Stimulated activated CD8-positive, alpha-beta memory T cell treated with anti-CD3 and anti-CD28 coated beads, Interleukin-12 subunit alpha, Interleukin-12 subunit beta, amount 100 ng/mL, for 24 hours (primary cell): ENCODE measurements around the gene SPAG6.
"Not testable (repeated sequence)": the region's sequence is repeated elsewhere in the genome, so short reads cannot be mapped to it uniquely, and the experiment has no call there.

Source experiments
- DNase-seq: peaks from one replicate; pipeline ENCODE4 v3.0.0-alpha.2; 2020; ENCODE audit errors: extremely low read depth

Gene SPAG6

DNA sequence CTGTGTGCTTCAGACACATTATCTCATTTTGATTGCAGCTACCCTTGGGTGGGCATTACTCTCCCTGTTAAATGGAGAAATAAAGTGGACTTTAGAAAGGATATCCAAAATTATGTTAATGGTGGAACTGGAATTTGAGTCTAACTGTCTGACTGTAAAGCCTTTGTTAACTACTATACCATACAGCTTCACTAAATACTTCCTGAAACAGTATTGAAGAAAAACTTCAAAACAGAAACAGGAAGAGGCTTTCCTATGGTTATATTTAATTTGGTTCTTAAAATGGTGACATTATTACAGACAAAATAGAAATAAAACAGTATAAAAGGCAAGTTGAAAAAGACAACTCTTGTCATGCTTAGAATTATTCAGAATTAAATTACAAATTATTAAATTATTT, 25.0 kb downstream of the SPAG6 start:
- DNase-seq: no peak

DNA sequence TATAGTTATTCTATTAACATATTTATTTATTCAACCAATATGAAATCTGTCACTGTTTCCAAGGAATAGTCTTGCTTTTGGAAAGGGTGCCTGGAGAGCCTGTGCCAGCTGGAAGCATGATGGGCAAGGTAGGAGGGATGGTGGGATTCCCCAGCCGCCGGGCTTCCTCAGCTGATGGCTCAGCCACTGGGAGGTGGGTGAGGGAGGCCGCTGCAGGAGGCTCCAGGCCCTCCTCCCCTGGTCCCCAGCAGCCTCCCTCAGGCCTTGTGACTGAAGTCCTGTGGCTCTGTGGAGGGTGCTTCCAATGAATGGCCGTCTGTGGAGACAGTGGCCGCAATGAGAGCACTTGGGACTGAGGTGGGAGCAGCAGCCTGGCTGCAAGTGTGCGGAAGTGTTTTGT, 27.0 kb downstream of the SPAG6 start:
- no peak for DNase-seq

DNA sequence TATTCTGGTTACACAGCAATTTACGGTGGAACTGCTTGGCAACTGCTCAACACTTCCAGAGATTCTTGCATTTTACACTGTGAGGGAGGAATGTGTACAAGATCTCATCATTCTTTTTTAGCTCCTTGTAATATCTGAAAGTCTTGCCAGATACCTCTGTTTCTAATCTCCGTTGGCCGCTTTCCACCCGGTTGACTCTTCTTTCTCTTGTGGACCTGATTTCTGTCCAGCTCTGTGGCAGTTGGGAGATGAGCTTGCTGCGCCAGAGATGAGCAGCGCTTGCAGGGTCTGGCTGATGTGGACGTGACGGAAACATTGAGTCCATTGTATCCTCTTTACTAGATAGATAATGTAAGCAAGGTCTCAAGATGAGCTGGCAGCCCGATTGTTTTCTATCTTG, 27.6 kb downstream of the SPAG6 start:
- DNase-seq: no peak

DNA sequence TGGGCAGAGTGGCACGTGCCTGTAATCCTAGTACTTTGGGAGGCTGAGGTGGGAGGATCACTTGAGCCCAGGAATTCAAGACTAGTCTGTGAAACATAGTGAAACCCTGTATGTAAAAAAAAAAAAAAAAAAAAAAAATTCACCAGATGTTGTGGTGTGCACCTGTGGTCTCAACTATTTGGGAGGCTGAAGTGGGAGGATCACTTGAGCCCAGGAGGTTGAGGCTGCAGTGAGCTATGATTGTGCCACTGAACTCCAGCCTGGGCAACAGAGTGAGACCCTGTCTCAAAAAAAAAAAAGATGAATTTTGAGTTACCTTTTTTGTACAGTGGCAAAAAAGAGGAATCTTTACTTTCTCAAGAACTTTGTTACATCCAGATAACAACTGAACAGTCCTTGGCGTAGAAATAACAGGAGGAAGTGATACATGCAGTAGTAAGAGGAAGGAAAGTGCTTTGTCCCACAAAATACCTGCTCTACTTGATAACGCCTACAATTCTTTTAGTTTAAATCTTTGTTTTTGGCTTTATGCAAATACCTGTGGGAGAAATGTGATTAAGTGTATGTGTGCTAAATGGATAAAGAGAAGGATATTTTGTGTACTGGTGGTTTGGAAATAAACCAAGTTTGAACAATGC, 29.3 kb downstream of the SPAG6 start:
- no peak for DNase-seq

DNA sequence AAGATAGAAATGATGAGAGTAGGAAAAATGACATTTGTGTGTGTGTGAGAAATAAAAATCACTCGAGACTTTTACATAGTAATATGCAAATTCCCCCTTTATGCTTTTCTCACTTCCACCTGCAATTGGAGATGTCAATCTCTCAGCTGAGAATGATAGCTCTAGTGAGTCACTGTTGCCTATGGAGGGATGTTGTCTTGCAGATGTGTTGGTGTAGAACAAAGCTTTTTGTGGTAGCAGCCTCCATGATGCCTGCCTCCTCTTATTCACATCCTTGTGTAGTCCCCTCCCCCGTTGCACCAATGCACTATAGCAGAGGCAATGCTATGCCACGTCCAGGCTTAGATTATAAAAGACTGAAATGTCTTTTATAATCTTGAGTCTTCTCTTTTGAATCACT, 33.8 kb downstream of the SPAG6 start:
- peak; percentile 21 for DNase-seq

DNA sequence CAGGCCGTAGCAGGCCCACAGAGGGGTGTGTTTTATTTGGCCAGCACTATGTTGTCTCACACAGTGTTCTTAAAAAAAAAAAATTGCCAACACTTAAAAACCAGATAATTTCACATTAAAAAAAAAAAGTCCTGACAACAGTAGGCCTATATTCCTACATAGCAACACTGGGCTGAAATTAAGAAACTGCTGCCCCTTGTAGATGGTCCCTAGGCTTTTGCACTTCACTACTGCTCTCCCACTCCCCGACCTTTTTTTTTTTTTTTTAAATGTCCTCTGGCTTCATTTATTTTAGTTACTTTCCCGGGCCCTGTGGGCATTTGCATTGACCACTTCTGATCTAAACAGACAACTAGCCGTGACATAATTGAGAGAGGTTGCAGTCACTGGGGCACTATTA, 36.0 kb downstream of the SPAG6 start:
- DNase-seq: no peak

DNA sequence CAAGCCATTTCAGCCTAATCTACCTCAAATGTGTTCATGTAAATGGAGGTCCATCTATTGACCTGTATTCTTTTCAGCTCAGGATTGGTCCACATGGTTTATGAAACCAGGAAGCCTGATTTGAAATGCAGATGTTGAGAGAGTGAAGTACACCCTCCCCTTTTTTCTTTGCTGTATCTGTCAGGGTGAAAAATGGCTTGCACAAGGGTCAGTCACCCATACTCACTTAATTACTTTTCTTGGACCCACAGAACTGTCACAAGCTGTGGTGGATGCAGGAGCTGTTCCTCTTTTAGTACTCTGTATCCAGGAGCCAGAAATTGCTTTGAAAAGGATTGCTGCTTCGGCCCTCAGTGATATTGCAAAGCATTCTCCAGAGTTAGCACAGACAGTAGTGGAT, 41.2 kb downstream of the SPAG6 start:
- no peak for DNase-seq

DNA sequence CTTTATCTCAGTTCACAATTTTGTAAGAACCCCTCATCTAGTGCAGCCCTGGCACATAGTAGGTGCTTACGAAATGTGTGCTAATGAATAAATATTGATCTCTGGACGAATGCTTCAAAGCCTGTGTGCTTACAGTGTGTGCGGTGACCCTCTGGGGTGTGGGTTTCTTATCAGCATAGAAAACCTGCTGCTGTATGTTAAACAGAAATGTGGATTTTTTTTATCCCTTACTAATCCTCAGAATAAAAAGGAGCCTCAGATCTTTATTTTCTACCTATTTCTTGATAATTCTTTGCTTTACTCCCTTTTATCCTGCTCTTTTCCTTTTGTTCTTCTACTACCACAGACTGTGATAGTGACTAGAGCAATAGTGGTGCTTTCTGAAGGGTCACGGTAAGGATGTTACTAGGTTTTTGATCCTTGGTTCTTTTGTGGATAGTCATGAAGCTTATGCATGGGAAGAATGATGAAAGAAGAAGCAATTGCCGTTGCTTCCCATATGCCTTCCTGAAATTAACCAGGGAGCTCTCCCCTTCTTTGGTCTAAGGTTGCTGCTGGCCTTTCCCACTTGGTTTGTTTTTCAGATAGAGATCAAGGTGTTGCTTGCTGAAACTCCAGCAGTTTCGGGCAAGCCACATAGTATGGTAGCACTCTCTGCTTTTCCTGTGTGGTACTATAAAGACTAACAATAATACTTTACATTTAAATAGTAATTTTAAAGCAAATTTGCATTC, 44.7 kb downstream of the SPAG6 start:
- no peak for DNase-seq

DNA sequence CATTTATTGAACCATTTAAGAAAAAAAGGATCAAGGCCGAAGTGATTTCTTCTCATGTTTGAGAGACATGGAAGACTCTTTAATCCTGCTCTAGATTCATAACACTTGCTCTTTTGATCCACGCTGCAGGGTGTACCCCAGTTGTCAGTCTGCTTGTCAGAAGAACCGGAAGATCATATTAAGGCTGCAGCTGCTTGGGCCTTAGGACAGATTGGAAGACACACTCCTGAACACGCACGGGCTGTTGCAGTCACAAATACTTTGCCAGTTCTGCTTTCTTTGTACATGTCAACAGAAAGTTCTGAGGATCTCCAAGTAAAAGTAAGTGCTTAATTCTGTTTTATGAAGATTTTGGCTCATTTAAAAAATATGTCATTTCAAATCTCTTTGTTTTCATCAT, 46.3 kb downstream of the SPAG6 start:
- no peak for DNase-seq

DNA sequence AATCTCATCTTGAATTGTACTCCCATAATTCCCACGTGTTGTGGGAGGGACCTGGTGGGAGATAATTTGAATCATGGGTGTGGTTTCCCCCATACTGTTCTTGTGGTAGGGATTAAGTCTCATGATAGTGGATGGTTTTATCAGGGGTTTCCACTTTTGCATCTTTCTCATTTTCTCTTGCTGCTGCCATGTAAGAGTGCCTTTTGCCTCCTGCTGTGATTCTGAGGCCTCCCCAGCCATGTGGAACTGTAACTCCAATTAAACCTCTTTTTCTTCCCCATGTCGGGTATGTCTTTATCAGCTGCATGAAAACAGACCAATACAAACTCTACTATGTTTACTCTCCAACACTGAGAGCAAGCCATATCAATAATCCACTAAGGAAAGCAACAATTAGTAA, 50.9 kb downstream of the SPAG6 start:
- not testable (repeated sequence) for DNase-seq

DNA sequence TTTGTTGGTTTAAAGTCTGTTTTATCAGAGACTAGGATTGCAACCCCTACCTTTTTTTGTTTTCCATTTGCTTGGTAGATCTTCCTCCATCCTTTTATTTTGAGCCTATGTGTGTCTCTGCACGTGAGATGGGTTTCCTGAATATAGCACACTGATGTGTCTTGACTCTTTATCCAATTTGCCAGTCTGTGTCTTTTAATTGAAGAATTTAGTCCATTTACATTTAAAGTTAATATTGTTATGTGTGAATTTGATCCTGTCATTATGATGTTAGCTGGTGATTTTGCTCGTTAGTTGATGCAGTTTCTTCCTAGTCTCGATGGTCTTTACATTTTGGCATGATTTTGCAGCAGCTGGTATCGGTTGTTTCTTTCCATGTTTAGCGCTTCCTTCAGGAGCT, 61.6 kb downstream of the SPAG6 start:
- not testable (repeated sequence) for DNase-seq

DNA sequence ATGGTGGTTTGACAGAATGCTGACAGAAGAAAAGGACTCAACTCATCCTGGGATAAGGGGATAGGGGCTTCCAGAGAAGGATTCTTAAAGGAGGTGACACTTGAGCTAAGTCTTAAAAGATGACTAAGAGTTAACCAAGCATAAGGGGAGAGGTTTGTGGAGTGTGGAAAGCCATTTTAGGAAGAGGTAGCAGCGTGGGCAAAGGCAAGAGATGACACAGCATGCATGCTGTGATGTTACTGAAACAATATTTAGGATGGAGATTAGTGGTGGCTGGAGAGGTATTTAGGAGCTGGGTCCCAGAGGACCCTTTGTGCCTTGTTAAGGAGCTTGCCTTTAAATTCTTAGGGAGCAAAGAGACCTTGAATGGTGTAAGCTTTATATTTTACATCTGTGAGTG, 65.1 kb downstream of the SPAG6 start:
- DNase-seq: no peak

DNA sequence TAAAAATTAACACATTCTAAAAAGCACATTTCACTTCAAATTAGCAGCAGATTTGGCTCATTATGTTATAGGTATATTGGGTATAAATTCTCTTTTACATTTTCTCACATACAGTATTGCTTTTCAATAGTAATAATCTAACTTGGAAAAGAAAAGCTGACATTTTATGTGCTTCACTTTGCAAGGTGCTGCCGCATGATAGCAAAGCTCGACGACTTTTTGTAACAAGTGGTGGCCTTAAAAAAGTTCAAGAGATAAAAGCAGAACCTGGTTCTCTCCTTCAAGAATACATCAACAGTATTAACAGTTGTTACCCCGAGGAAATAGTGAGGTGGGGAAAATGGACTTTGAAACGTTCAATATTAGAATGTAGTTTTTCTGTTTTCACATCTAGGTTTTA, 65.5 kb downstream of the SPAG6 start:
- no peak for DNase-seq

DNA sequence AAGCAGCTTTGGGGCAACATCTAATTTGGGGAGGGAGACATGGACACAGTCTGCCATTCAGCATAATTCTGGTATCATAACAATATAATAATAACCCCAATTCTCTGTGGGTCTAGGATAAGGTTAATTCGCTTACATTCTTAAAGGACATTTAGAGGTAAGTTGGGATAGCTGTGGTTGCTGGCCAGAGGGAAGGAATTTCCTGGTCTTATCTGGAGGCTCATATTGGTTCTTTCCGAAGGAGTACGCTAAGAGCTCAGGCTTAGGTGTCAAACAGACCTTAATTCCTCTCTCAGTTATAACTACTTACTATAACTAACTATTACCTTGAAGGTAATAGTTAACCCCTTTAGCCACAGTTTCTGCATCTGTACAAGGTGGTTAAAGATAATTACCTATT, 68.8 kb downstream of the SPAG6 start:
- no peak for DNase-seq

DNA sequence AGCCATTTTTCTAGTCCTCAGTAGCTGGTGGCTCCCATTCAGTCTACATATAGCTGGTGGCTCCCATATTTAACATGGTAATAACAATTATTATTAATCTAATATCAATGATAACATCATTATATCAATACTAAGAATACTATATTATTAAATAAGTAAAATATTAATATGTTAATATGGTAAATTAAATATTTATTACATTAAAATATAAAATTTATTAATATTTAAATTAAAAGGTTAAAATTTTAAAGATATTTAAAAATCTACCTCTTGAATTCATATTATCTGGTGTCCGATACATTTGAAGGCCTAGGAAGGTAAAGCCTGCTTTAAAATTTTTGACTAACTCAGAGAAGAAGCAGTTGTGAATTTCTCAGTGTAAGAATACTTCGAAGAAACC, 69.8 kb downstream of the SPAG6 start:
- DNase-seq: no peak

DNA sequence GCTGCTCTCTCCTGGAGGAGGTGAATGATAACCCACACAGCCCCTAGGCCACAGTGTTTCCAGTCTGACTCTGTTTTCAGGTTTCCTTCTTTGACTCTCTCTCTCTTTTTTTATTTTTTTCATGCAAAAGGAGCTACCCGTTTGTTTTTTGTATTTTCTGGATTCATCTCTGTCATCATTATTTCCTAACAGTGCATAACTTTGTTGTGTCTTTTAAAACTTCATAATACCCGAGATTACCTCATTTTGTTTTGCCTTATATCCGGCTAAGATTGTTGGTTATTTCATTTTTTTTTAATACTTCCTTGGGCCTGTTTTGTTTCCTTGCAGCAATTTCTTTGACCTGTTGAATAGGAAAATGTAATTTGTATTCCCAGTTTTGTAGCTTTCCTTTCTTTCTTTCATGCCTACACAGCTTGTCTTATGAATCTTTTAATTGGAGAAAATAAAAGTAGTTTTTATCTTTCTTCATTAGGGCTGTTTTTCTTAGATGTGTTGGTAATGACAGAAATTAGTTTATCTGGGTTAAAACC, 72.5 kb downstream of the SPAG6 start:
- no peak for DNase-seq

DNA sequence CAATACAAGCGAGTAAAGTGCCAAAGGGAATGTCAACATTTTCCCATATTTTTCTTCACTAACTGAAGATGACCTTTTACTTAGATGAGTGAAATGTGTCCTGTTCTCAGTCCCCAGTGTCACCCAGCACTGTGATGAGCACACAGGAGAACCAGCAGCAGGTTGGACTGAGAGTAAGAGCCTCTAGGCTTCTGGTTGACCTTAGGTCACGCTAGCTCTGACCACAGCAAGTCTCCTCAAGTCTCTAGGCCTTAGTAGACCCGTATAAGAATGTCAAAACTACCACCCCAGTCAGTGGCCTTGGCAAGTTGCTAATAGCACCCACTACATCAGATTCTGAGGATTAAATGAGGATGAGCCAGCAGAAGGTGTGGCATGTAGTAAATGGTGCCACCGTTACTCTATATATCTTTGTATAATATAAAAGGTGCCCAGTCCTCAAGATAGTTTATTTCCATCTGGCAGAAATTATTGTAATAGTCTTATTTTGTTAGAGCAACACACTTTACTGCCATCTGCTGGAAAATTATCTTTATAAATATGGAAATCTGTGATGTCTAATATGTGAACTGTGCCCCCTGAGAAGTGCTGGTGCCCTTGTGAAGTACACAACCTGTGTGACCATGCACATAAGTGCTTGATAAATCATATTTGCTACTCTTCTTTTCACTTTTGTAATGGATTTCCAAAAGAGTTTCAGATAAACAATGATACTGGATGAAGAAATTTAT, 75.7 kb downstream of the SPAG6 start:
- no peak for DNase-seq

DNA sequence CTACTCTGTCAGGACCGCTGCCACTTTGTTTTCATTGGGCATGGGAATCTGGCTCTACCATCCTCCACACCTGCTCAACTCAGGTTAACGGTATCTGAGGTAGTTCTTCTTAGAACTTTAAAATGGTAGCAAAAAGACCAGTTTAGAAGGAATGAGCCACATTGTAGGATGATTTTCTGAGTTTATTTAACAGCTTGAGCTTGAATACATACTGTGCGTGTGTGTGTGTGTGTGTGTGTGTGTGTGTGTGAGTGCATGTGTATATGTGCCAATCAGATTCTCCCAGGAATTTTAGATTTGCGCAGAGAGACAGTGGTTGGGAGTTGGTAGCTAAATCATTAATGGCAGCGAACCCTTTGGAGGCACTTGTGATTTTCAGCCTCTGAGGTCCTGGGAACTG, 81.4 kb downstream of the SPAG6 start:
- DNase-seq: no peak

DNA sequence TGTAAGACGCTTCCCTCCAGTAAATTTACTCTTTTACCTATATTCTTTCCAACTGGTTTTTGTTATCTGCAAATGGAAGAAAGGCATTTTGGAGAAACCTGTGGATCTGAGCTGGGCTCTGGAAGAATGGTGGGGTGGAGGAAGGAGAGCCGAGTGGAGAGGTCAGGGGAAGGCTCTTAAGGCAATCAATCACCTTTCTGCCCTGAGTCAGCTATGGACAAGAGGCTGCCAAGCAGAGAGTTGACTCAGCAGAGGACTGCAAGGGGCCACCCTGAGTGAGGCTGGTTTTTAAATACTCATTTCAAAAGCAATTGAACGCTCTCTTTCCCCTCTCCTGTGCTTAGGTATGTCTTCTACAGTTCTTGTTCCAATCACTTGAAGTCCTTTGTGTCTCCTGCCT, 81.8 kb downstream of the SPAG6 start:
- no peak for DNase-seq

DNA sequence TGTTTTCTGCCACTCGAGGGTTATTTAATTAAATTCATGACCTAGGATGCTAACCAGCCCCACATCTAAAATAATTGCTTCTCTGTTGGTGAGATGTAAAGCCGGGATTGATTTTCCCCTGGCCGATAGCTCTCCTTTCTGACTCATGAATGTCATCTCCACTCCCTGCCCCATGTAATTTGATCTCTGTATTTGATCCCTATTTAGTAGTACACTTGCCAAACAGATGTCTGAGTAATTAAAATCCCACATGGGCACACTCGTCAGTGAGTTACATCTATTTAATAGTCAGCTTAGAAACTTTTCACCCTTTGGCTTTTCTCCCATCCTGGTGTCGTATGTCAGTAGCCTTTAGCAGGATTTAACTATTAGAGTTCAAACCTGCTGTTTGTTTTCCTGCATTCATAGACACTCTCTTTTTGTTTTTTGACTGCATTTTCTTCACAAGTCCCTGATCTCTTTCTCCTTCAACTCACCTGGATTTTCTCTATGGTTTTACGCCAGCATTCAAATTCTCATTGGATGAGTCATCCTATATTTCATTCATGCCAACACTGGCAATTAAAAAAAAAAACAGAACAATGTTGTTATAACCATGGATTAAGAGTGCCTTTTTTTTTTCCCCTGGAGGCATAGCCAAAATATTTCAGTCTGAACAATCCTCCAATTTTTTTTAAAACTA, 82.7 kb downstream of the SPAG6 start:
- DNase-seq: no peak

DNA sequence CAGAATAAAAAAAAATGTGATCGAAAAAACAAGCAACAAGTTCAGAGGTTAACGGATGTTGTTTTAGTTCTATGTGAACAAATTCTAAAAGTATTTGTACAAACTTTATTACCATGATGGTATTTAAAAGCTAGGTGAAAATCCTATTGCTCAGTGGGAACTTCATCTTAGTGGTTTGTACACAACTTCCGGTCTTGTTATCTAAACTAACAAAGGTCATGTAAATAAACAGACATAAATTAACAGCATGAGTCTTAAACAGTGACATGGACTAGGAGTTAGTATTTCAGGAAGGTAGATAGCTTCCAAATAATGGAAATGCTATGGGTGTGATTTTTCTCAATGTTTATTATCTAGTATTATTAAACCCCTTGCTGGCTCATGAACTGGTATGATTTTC, 83.8 kb downstream of the SPAG6 start:
- DNase-seq: no peak

DNA sequence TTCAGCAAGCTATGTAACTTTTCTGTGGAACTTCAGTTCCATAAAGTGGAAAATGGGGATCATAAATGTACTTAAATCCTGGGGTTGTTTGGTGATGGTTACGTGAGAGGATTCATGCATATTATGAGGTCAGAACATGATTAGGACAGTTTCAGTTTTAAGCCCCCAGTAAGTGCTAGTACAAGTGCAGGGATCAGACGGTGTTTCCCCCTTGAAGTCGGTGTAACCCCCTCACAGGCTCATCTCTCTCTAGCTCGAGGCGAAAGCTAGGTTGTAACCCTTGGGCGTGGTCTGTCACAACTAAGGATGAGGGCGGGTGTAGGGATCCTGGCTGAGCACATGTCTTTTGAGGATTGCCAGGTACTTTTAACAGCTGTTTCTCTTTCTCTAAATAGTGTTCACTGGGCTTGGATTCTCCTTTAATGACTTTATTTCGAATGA, 84.7 kb downstream of the SPAG6 start:
- no peak for DNase-seq
